Measurements from ENCODE around the gene CCDC89. TPM values are rescaled to one million over a fixed set of nuclear protein-coding genes. Genes with fewer than 3 reads are reported as not detected.

Gene CCDC89
- total and polyA plus RNA-seq, 2 of the 4 experiments (the other 2 are of a cell fraction): 4.0 to 7.9 TPM

Other genes with a start within 250 kb of the CCDC89 start
- 0.36 and 0.56 TPM in 2 replicates for gene DLG2, start 58.9 kb downstream of the CCDC89 start, total RNA-seq (2012; rRNA removed)
- 0.22 and 0.31 TPM in 2 replicates for gene DLG2, start 58.9 kb downstream of the CCDC89 start, polyA plus RNA-seq (2012; rRNA removed)
- gene TMEM126B, start 57.6 kb downstream of the CCDC89 start, total RNA-seq (2012; rRNA removed): 56.8 and 79.4 TPM in 2 replicates
- gene TMEM126B, start 57.6 kb downstream of the CCDC89 start, polyA plus RNA-seq (2012; rRNA removed): 31.8 and 44.6 TPM in 2 replicates
- gene TMEM126A, start 38.2 kb downstream of the CCDC89 start, total RNA-seq (2012; rRNA removed): 60.4 and 87.2 TPM in 2 replicates
- 34.9 and 37.3 TPM in 2 replicates for gene TMEM126A, start 38.2 kb downstream of the CCDC89 start, polyA plus RNA-seq (2012; rRNA removed)
- gene CREBZF, start 21.1 kb downstream of the CCDC89 start, total RNA-seq (2012; rRNA removed): 12.5 and 24.4 TPM in 2 replicates
- 14.2 and 17.7 TPM in 2 replicates for gene CREBZF, start 21.1 kb downstream of the CCDC89 start, polyA plus RNA-seq (2012; rRNA removed)
- gene SYTL2, start 124.9 kb upstream of the CCDC89 start, total RNA-seq (2012; rRNA removed): 45.2 and 59.4 TPM in 2 replicates
- 49.5 and 70.0 TPM in 2 replicates for gene SYTL2, start 124.9 kb upstream of the CCDC89 start, polyA plus RNA-seq (2012; rRNA removed)
- gene CCDC83, start 169.2 kb upstream of the CCDC89 start, total RNA-seq (2012; rRNA removed): not detected in 2 replicates
- not detected in 2 replicates for gene CCDC83, start 169.2 kb upstream of the CCDC89 start, polyA plus RNA-seq (2012; rRNA removed)

Data from IMR-90 (cell line).